Activated naive CD4-positive, alpha-beta T cell treated with anti-CD3 and anti-CD28 coated beads, Interleukin-2, amount 50 U/mL, for 72 hours (primary cell): ENCODE measurements around the gene ADI1. TPM values are rescaled to one million over a fixed set of nuclear protein-coding genes. Genes with fewer than 3 reads are reported as not detected.

Experiments used
- ATAC-seq, 2 donors: fragments of 150-1000 bp; cut with Tn5 transposase; 2 replicates each; pipeline ENCODE4 v1.10.0; 2021; ENCODE audit warnings: mild to moderate bottlenecking in 2 of 2, moderate library complexity in 2 of 2
- DNase-seq, 2 donors: peaks; one replicate each; pipeline ENCODE4 v3.0.0; 2021 to 2022; ENCODE audit warnings: low spot score in 2 of 2
- H3K27ac Mint-ChIP-seq, 2 donors: one replicate each; pipeline ENCODE4 v1.8.0; 2022; ENCODE audit warnings: mild to moderate bottlenecking in 2 of 2, mixed read lengths in 2 of 2
- H3K36me3 Mint-ChIP-seq, 2 donors: one replicate each; pipeline ENCODE4 v1.8.0; 2022; ENCODE audit warnings: mixed read lengths in 2 of 2
- H3K9me3 Mint-ChIP-seq, 2 donors: one replicate each; pipeline ENCODE4 v1.8.0; 2022; ENCODE audit warnings: mixed read lengths in 2 of 2
- total RNA-seq, 2 donors: library from RNA; stranded (reverse); gene quantifications; one replicate each; pipeline ENCODE4 v1.2.3, GENCODE V29; 2022

Gene ADI1
- total RNA-seq, 2 donors from 2014 or later, result 29.3 to 39.3 TPM

GRCh38 chr2:3490191-3491170 lies 28.9 kb downstream of the ADI1 start:
- Mint-ChIP-seq H3K36me3 (no peaks in the 10 kb centered on the region), H3K9me3 (no peaks in the 10 kb centered on the region), H3K27ac (peak overlapping the region in 1 of 2 donors; percentile 44)
- ATAC-seq (no peak), DNase-seq (peak in 1 of 2 donors; percentile 49)

GRCh38 chr2:3489764-3490115 lies 29.6 kb downstream of the ADI1 start:
- ATAC-seq, result no peak
- Mint-ChIP-seq H3K36me3 (no peaks in the 10 kb centered on the region), H3K9me3 (no peaks in the 10 kb centered on the region), H3K27ac (peak overlapping the region in 1 of 2 donors; percentile 44)
- peak in 1 of 2 donors; percentile 21 for DNase-seq

- no peak for ATAC-seq
- Mint-ChIP-seq H3K9me3 (no peaks in the 10 kb centered on the region), H3K27ac (no peak overlapping the region), H3K36me3 (no peaks in the 10 kb centered on the region)
- DNase-seq, result no peak
Observed at GRCh38 chr2:3488855-3489763, 30.2 kb downstream of the ADI1 start.

- Mint-ChIP-seq H3K36me3 (no peaks in the 10 kb centered on the region), H3K27ac (no peak overlapping the region), H3K9me3 (no peaks in the 10 kb centered on the region)
- DNase-seq (no peak), ATAC-seq (no peak)
Observed at GRCh38 chr2:3488061-3488531, 31.2 kb downstream of the ADI1 start.

GRCh38 chr2:3487432-3487831 lies 31.9 kb downstream of the ADI1 start:
- Mint-ChIP-seq H3K9me3 (no peaks in the 10 kb centered on the region), H3K27ac (no peak overlapping the region), H3K36me3 (no peaks in the 10 kb centered on the region)
- no peak for ATAC-seq
- DNase-seq, result no peak

GRCh38 chr2:3487028-3487425 lies 32.3 kb downstream of the ADI1 start:
- no peak for DNase-seq
- Mint-ChIP-seq H3K36me3 (no peaks in the 10 kb centered on the region), H3K9me3 (no peaks in the 10 kb centered on the region), H3K27ac (no peak overlapping the region)
- ATAC-seq, result no peak

- H3K27ac Mint-ChIP-seq, result peak overlapping the region in 1 of 2 donors; percentile 69
- ATAC-seq, result no peak
- no peak for DNase-seq
Observed at GRCh38 chr2:3486047-3487027, 33.0 kb downstream of the ADI1 start.

GRCh38 chr2:3485166-3485565 lies 34.2 kb downstream of the ADI1 start:
- DNase-seq, result no peak
- no peak for ATAC-seq

More at GRCh38 chr2:3486047-3487027, 33.0 kb downstream of the ADI1 start:
- H3K9me3 Mint-ChIP-seq, result no peaks in the 10 kb centered on the region
- H3K36me3 Mint-ChIP-seq, result no peaks in the 10 kb centered on the region

GRCh38 chr2:3483986-3484960 lies 35.1 kb downstream of the ADI1 start:
- ATAC-seq, result no peak
- H3K27ac Mint-ChIP-seq, result no peak overlapping the region
- DNase-seq, result no peak
- H3K36me3 Mint-ChIP-seq, result no peaks in the 10 kb centered on the region
- no peaks in the 10 kb centered on the region for H3K9me3 Mint-ChIP-seq

More at GRCh38 chr2:3485166-3485565, 34.2 kb downstream of the ADI1 start:
- no peaks in the 10 kb centered on the region for H3K36me3 Mint-ChIP-seq
- no peaks in the 10 kb centered on the region for H3K9me3 Mint-ChIP-seq
- no peak overlapping the region for H3K27ac Mint-ChIP-seq

- no peaks in the 10 kb centered on the region for H3K36me3 Mint-ChIP-seq
- DNase-seq (no peak), ATAC-seq (peak; percentile 28 to 45)
- H3K27ac Mint-ChIP-seq, result no peak overlapping the region
- H3K9me3 Mint-ChIP-seq, result no peaks in the 10 kb centered on the region
Observed at GRCh38 chr2:3483227-3483985, 35.9 kb downstream of the ADI1 start.

GRCh38 chr2:3482363-3482821 lies 36.9 kb downstream of the ADI1 start:
- H3K9me3 Mint-ChIP-seq, result no peaks in the 10 kb centered on the region
- no peak overlapping the region for H3K27ac Mint-ChIP-seq
- ATAC-seq (no peak), DNase-seq (no peak)
- H3K36me3 Mint-ChIP-seq, result no peaks in the 10 kb centered on the region

GRCh38 chr2:3481736-3482362 lies 37.5 kb downstream of the ADI1 start:
- H3K36me3 Mint-ChIP-seq, result no peaks in the 10 kb centered on the region
- H3K27ac Mint-ChIP-seq, result no peak overlapping the region
- DNase-seq (no peak), ATAC-seq (no peak)
- no peaks in the 10 kb centered on the region for H3K9me3 Mint-ChIP-seq

GRCh38 chr2:3481011-3481400 lies 38.3 kb downstream of the ADI1 start:
- Mint-ChIP-seq H3K36me3 (no peaks in the 10 kb centered on the region), H3K9me3 (no peaks in the 10 kb centered on the region), H3K27ac (peak overlapping the region in 1 of 2 donors; percentile 72)
- ATAC-seq (no peak), DNase-seq (no peak)
